Mammary epithelial cell (primary cell): ENCODE measurements around the gene EEF2.

Experiments
- EZH2 ChIP-seq: IDR thresholded peaks from 2 replicates; pipeline ENCODE4 v1.6.1; 2012; ENCODE audit warnings: low read length, inconsistent platforms, borderline replicate concordance
- TF ChIP-seq, protein P1 (sequence below), 2 donors: IDR thresholded peaks in 1 of 2; conservative IDR thresholded peaks in 1 of 2; 2 replicates each; pipeline ENCODE4 v1.5.1; 2011 to 2012; ENCODE audit warnings: inconsistent platforms in 2 of 2, low read length in 2 of 2, mild to moderate bottlenecking in 2 of 2, control low read depth in 1 of 2, low read depth in 1 of 2; ENCODE audit not compliant: insufficient read depth in 1 of 2; ENCODE audit errors: extremely low read depth in 1 of 2

GRCh38 chr19:4023600-4024398 lies 38.5 kb upstream of the EEF2 start:
- TF ChIP-seq, protein P1, sequence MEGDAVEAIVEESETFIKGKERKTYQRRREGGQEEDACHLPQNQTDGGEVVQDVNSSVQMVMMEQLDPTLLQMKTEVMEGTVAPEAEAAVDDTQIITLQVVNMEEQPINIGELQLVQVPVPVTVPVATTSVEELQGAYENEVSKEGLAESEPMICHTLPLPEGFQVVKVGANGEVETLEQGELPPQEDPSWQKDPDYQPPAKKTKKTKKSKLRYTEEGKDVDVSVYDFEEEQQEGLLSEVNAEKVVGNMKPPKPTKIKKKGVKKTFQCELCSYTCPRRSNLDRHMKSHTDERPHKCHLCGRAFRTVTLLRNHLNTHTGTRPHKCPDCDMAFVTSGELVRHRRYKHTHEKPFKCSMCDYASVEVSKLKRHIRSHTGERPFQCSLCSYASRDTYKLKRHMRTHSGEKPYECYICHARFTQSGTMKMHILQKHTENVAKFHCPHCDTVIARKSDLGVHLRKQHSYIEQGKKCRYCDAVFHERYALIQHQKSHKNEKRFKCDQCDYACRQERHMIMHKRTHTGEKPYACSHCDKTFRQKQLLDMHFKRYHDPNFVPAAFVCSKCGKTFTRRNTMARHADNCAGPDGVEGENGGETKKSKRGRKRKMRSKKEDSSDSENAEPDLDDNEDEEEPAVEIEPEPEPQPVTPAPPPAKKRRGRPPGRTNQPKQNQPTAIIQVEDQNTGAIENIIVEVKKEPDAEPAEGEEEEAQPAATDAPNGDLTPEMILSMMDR (conservative IDR thresholded peaks at IDR 0.05 in 1 of 2, IDR thresholded peaks at IDR 0.05 in 1 of 2; ENCODE audit: extremely low read depth in 1 of 2, insufficient read depth in 1 of 2, low read depth in 1 of 2, low read length in 2 of 2): no peak
- no peak for TF ChIP-seq EZH2
